MG63 (cell line): ENCODE data around the gene PRR23E. TPM values are rescaled to one million over a fixed set of nuclear protein-coding genes. Genes with fewer than 3 reads are reported as not detected.

Source experiments
- DNase-seq: peaks from one replicate; pipeline ENCODE4 v3.0.0-alpha.2; 2020
- H3K27me3 ChIP-seq: fragments of 250-450 bp; sonication (Bioruptor Pico); 2 replicates; pipeline ENCODE4 v1.5.1; 2020; ENCODE audit warnings: mild to moderate bottlenecking, moderate library complexity
- H3K36me3 ChIP-seq: fragments of 250-450 bp; sonication (Bioruptor Pico); 2 replicates; pipeline ENCODE4 v1.5.1; 2020; ENCODE audit warnings: mild to moderate bottlenecking, moderate library complexity
- H3K4me3 ChIP-seq: fragments of 250-450 bp; sonication (Bioruptor Pico); 2 replicates; pipeline ENCODE4 v1.5.1; 2020; ENCODE audit warnings: mild to moderate bottlenecking, moderate library complexity
- H3K9me3 ChIP-seq: fragments of 250-450 bp; sonication (Bioruptor Pico); 2 replicates; pipeline ENCODE4 v1.5.1; 2020; ENCODE audit warnings: mild to moderate bottlenecking, moderate library complexity
- total RNA-seq: library from RNA; depleted of rRNA; stranded (reverse); fragments of >200 nt; shearing (Covaris generic); gene quantifications from 2 replicates; pipeline ENCODE4 v1.2.3, GENCODE V29; 2014; ENCODE audit warnings: low replicate concordance

Gene PRR23E
- total RNA-seq, 1 experiment from 2014 or later: not detected

DNA sequence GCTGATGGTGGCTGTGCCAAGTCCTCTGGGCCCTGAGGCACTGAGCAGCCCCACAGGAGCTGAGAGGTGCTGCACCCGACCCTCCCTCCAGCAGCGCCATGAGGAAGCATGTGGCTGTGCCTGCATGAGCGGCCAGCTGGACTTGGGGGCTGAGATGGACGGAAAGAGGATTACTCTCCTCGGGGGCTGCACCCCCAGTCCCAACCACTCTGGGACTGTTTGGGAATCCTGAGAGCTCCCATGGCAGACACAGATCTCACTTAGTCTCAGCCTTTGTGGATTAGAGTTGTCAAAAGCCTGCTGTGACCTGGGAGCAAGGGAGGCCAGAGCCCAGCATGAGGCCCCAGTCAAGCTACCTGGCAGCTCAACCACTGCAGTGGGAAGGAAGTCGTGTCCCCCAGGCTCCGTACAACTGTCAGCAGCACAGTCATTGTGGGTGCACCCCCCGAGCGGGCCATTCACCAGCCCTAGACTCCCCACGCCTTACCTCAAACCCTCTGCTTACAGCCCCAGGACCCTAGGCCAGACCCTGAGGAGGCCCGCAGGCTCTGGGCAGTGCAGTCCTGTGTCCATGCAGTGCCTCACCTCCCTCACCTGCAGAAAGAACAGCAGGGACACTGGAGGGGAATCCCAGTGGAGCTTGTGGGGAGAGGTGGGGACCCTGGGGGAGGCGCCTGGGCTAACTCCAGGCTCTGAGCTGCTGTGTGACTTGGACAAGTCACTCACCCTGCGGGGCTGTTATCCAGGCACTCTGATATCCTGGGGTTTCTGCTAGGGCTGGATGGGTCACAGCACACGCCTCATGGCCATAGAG is 17.1 kb downstream of the PRR23E start:
- H3K9me3 ChIP-seq: peaks cover 6% of the 10 kb centered on the region; the same call in 1 of the 2 replicates
- DNase-seq: no peak
- no peaks in the 10 kb centered on the region for H3K27me3 ChIP-seq
- no peaks in the 10 kb centered on the region for H3K36me3 ChIP-seq
- no peak overlapping the region for H3K4me3 ChIP-seq

DNA sequence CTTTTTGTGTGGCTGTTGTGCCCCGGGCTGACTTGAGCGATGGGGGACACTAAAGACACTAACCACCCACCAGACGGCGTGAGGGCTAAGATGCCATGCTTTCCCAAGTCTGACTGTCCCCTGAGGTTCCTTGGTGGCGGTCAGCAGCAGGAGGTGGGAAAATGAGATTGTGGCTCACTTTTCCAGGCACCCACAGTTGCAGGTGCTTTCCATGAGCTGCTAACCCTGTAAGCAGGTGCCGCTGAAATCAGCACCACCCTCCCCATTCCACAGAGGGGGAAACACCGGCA is 17.7 kb downstream of the PRR23E start:
- no peak for DNase-seq
- Histone ChIP-seq H3K4me3 (no peak overlapping the region), H3K9me3 (peaks cover 9% of the 10 kb centered on the region), H3K36me3 (no peaks in the 10 kb centered on the region), H3K27me3 (no peaks in the 10 kb centered on the region)

DNA sequence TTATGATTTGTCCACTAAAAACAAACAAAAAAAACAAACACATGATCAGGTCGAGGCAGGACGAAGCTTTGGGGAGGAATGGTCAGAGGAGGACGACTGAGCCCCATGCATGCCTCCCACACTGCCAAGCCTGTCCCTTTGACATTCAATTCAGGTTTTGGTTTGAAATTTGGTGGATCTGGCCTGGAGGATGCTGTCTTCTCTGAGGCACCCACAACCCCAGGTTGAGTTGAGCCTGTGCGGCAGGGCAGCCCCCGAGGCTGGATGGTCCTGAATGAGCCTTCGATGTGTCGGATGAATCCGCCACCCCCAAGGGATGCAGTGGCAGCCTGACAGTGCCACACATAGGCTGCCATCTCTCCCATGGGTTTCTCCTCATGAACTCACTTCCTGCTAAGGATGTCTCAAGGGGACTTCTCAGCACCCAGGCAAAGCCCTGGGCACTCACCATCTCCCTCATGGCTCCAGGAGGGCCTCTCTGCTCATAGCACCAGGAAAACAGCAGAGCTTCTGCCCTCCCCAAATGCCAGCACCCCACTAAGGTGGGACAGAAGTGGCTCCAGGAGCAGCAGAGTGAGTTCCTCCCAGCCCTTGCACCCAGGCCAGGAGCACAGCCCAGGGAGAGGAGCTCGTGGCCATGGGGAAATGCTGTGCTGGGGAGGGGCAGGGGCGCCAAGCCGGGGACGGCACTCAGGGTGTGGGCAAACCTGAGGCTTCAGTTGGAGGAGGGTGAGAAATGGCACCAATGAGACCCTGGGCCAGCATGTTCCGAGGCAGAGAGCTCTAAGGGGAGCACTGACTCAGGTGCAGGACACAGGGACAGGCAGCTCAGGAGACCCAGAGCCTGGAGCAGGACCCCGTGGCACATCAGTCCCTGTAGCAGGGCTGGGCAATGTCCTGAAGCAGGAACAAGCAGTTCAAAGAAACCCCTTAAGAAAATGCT is 18.5 kb downstream of the PRR23E start:
- no peak for DNase-seq
- Histone ChIP-seq H3K4me3 (no peak overlapping the region), H3K27me3 (no peaks in the 10 kb centered on the region), H3K9me3 (peaks cover 11% of the 10 kb centered on the region), H3K36me3 (no peaks in the 10 kb centered on the region)

DNA sequence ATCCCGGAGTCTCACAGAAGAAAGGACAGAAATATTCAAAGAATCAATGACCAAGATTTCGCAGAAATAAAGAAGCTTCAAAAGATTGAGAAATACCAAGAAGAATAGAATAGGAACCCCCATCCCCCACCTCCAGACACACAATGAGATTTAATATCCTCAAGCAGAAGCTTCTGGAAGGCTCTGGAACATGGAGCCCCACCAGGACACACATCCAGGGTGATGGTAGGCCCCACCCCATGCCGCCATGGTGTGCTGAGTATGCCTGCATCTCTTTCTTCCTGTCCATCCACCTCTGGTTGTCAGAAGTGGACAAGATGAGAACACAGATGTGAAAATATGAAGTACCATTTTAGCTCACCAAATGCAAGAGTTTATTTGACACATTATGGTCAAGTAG is 19.3 kb downstream of the PRR23E start:
- Histone ChIP-seq H3K4me3 (no peak overlapping the region), H3K27me3 (no peaks in the 10 kb centered on the region), H3K9me3 (peaks cover 11% of the 10 kb centered on the region), H3K36me3 (no peaks in the 10 kb centered on the region)
- no peak for DNase-seq

DNA sequence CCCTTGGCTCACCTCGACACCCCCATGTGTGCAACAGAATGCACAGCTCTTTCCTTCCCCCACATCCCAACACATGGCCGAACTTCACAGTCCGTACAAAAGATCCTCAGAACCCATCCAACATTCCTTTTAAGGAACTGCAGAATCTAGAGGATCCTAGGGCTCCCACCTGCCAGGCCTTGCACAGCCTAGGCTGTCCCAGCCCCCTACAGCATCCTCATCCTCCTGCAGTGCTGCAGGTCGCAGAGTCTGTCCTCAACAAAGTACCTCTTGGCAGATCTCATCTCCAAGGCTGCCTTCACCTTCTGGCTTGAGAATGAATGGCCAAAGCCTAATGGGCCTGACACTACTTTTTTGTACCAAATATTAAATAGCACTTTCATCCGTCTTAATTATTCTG is 19.8 kb downstream of the PRR23E start:
- no peak for DNase-seq
- Histone ChIP-seq H3K4me3 (no peak overlapping the region), H3K36me3 (no peaks in the 10 kb centered on the region)

DNA sequence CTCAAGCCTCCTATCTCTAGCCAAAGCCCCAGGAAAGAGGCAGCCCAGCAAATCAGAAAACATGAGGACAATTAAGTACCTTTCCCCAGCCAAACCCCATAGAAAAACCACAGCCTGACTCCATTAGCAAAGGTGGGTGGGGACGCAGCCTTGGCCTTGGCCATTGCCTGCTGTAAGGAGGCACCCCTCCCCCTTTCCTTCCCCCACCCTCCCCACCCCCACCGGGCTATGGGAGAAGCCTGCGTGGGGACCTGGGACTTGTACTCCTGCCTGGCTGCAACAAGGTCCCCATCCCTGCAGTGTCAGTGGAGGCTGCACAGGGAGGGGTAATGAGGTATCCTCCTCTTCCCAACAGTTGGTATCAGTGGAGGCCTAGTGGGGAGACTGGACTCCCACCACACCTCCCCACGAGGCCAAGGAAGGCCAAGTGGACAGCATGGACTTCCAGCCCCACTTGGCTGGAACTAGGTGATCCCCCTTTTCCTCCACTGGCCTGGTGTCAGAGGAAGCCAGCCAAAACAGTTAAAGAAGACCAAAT is 20.5 kb downstream of the PRR23E start:
- H3K36me3 ChIP-seq: no peaks in the 10 kb centered on the region
- H3K4me3 ChIP-seq: no peak overlapping the region
- no peaks in the 10 kb centered on the region for H3K27me3 ChIP-seq
- no peak for DNase-seq
- H3K9me3 ChIP-seq: peaks cover 11% of the 10 kb centered on the region

More for the DNA sequence above, 19.8 kb downstream of the PRR23E start:
- H3K27me3 ChIP-seq: no peaks in the 10 kb centered on the region
- H3K9me3 ChIP-seq: peaks cover 11% of the 10 kb centered on the region

DNA sequence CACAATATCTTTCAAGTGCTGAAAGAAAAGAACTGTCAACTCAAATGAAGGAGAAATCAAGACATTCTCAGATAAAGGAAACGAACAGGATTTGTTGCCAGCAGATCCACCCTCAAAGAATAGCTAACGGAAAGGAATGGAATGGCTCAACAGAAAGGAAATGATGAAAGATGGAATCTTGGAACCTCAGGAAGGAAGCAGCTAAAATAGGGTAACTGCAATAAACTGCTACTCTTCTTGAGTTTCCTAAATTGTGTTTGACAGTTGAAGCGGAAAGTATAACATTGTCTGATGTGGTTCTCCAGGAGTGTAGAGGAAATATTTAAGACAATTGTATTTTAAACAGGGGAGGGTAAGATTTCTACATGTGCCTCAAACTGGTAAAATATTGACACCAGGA is 22.0 kb downstream of the PRR23E start:
- Histone ChIP-seq H3K27me3 (no peaks in the 10 kb centered on the region), H3K9me3 (peaks cover 11% of the 10 kb centered on the region), H3K4me3 (no peak overlapping the region), H3K36me3 (no peaks in the 10 kb centered on the region)
- DNase-seq: no peak

DNA sequence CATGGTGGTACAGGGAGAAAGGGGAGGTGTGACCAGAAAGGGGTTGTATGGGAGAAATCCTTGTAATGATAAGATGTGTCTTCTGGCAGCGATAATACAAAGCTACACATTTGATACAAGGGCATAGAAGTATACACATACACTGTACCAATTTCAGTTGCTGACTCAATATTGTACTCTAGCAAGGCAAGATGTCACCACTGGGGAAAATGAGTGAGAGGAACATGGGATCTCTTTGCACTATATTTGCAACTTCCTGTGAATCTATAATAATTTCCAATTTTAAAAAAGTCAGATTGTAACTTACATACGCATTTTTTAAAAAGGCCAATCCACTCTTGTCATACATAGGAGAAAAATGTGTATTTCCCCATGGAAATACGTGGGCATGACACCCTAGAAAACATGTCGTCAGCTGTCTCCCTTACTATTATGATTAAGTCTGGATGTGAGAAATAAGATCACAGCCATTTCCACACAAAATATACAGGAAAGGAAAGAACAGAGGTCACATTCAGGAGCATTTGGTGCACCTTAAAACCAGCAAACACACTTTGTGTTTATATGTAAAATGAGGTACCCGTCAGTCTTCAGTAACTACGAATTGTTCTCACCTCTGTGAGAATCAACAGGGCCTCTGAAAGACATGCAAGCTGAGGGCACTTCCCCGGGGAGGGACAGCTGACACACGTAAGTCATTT is 22.9 kb downstream of the PRR23E start:
- no peaks in the 10 kb centered on the region for H3K36me3 ChIP-seq
- no peaks in the 10 kb centered on the region for H3K27me3 ChIP-seq
- H3K4me3 ChIP-seq: no peak overlapping the region
- no peak for DNase-seq
- H3K9me3 ChIP-seq: peaks cover 11% of the 10 kb centered on the region

DNA sequence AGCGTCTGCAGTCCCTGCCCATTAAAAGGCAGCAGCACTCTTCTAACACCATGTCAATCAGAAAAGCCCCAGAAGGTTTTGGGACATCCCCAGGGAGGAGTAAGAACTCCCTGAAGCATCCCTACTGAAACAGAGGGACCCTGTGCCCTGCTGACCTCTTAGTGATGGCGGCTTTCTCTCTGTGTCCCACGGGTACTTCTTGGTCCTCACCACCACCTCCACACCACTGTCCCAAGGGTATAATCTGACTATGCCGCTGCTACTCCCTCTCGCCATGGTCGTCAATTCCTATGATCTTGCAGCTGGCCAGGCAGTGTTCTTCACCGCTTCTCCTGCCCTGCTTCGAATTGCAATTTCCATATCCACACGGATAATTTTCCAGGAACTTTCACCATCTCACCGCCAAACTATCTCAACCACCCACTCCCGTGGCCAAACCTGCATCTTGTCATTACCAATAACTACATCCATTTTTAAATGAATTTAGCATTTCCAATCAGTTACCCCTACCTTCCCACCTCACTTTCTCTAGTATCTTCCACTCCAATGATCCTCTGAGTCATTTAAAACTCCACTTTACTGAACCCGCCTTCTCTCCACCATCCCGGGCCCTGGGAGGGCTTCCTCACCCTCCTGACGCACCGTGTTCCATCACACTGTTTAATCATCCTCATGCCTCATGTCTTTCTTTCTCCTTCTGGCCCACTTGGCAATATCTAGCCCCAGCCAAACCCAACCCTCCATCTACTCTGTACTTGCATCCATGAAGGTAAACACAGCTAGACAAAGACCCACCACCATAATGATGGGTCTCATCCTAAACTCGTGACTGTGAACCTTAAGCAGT is 23.7 kb downstream of the PRR23E start:
- Histone ChIP-seq H3K27me3 (no peaks in the 10 kb centered on the region), H3K36me3 (no peaks in the 10 kb centered on the region), H3K4me3 (no peak overlapping the region), H3K9me3 (peaks cover 11% of the 10 kb centered on the region)
- DNase-seq: peak; percentile 20

DNA sequence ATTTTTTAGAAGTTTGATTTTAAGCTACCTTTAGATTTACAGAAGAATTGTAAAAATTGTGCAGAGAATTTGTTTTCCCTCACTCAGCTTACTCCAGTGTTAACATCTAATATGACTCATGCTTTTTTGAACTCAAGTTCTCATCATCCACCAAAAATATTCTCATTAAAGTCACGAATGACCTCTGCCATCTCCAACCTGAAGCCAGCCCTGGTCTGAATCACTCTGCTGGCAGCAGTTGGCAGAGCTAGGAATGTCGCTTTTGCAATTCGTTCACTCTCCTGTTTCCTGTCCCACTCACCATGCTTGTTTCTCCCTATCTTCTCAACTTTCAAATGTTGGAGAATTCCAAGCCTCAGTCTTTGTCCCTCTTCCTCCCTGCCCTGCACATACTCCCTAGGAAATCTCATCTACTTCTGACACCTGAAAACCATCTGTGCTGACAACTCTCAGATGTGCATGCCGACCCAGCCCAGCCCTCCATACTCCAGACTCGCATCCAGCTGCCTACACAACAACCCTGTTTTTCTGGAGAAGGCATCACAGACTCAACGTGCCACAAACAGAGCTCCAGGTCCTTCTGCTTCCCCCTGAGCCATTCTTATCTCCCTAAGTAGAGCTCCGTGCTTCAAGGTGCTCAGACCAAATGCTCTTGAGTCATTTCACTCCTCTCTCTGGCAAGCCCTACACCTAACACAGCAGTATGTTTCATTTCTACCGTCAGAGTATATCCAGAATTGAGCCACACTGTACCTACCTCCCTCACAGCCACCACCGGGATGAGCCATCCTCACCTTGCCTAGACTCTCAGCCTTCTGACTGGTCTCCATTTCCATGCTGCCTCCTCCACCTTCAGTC is 24.9 kb downstream of the PRR23E start:
- Histone ChIP-seq H3K36me3 (no peaks in the 10 kb centered on the region), H3K9me3 (peaks cover 11% of the 10 kb centered on the region), H3K27me3 (no peaks in the 10 kb centered on the region), H3K4me3 (no peak overlapping the region)
- DNase-seq: peak; percentile 89

DNA sequence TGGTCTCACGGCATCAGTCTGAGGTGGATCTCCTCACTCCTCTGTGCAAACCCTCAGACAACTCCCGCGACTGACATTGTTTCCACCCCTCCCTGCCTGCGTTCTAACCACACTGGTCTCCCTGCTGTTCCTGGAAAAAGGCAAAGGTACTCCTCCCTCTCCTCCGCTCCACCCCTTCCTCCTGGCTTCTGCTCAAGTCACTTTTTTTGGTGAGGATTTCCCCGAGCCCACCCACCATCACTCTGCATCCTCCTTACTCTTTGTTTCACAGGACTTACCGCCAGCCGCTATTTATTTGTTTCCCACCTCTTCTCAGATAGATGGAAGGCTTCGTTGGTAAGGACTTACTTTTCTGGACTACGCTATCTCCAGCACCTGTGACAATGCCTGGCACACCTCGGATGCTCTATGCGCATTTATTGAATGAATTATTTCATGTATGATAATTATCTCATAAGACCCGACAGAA is 25.6 kb downstream of the PRR23E start:
- Histone ChIP-seq H3K4me3 (no peak overlapping the region), H3K27me3 (no peaks in the 10 kb centered on the region), H3K9me3 (peaks cover 11% of the 10 kb centered on the region), H3K36me3 (no peaks in the 10 kb centered on the region)
- no peak for DNase-seq

DNA sequence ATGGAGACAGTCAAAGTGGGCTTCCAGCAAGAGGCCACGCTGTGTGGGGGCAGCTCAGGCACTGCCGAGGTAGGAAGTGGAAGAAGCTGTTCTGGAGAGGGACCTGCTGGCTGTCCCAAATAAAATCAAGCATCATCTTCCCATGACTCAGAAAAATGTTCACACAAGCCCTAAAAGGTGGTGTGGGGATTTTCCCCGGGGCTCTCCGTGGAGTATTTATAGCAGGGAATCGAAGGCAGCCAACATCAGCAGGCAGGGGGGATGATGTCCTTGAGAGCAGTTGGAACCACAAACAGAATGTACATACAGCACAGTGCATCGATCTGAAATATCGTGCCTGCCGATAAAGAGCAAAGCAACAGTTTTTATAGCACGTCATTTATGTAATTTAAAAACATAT is 27.6 kb downstream of the PRR23E start:
- Histone ChIP-seq H3K36me3 (no peaks in the 10 kb centered on the region), H3K4me3 (no peak overlapping the region), H3K27me3 (no peaks in the 10 kb centered on the region), H3K9me3 (peaks cover 5% of the 10 kb centered on the region; the same call in 1 of the 2 replicates)
- DNase-seq: no peak

DNA sequence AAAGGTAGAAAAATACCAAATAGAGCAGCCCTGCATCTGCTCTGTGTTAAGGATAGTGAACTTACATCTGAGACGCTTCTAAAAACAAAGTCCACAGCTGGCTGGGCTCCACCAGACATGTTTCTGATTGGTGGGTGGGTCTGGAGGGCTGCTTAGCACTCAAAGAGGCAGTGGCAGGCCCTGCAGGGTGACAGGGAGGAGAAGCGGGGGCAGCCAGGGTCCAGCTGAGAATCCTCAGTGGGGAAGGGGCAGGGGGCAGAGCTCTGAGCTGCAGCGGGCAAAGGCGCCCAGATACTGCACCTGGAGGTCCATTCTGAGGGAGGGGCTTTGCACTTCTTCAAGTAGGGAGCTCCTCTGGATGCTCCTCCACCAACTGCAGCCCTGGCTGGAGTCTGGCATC is 28.1 kb downstream of the PRR23E start:
- Histone ChIP-seq H3K27me3 (no peaks in the 10 kb centered on the region), H3K4me3 (no peak overlapping the region), H3K9me3 (peaks cover 5% of the 10 kb centered on the region; the same call in 1 of the 2 replicates), H3K36me3 (no peaks in the 10 kb centered on the region)
- DNase-seq: no peak

DNA sequence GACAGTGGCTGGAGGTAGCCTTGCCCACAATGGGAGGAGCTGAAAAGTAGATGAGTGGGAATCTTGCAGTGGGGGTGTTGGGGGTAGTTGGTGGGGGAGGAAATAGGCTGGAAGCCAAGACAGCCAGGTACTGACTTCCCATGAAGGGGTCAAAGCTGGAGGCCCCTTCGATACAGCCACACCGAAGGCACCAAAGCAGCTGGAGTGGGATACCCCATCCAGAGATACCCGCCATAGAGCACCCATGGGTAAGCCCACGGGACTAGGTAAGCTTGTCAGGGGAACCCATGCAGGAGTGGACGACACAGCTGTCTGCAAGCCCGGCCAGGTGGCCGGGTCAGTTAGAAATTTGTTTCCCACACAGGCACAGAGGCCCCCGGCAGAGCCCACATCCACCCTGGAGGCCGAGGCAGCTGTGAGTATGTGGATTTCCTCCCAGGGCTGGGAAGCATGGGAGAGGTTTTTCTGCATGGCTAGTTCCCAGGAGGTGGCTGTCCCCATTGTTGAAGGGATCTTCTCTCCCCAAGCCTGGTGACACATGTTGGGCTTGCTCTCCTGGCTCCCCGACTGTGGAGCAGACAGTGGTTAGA is 28.6 kb downstream of the PRR23E start:
- DNase-seq: no peak
- Histone ChIP-seq H3K27me3 (no peaks in the 10 kb centered on the region), H3K4me3 (no peak overlapping the region), H3K9me3 (peaks cover 3% of the 10 kb centered on the region; the same call in 1 of the 2 replicates), H3K36me3 (no peaks in the 10 kb centered on the region)

DNA sequence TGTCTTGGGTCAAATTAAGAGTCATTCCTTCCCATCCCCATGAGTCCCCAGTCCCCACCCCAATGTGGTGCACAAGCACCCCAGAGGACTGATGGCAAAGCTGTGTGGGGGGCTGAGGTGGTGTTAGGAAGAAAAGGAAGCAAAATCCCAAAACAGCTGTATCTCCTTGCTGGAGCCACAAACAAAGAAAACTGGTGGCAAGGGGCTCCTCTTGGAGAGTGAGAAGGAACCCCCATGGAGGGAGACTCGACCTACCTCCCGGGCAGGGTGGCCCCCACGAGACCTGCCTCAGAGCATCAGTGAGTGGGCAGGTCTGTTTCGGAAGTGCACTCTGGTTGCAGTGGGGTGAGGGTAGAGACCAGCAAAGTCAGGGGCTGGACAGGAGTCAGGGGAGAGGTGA is 29.2 kb downstream of the PRR23E start:
- no peak overlapping the region for H3K4me3 ChIP-seq
- H3K36me3 ChIP-seq: no peaks in the 10 kb centered on the region
- H3K27me3 ChIP-seq: no peaks in the 10 kb centered on the region
- H3K9me3 ChIP-seq: peaks cover 3% of the 10 kb centered on the region; the same call in 1 of the 2 replicates
- no peak for DNase-seq
